Adrenal gland (tissue), 5 donors: Measurements from ENCODE around the gene SOX4.

ENCODE experiments used
- POLR2A ChIP-seq, 2 donors: fragments of 450-650 bp; IDR thresholded peaks; one replicate each; pipeline ENCODE4 v1.6.1; 2017; ENCODE audit warnings: antibody characterized with exemption in 2 of 2, mild to moderate bottlenecking in 2 of 2, moderate library complexity in 1 of 2
- TF ChIP-seq, protein P1 (sequence below), 6 experiments: fragments of 450-650 bp in 4 of 6; fragments of 200-600 bp in 2 of 6; sonication (generic) in 1 of 6; IDR thresholded peaks; 1 replicate in 5 of 6; 2 replicates in 1 of 6; pipeline versions ENCODE4 v1.5.1 to v1.8.0; 2016 to 2021; ENCODE audit warnings: antibody characterized with exemption in 6 of 6, mild to moderate bottlenecking in 2 of 6, moderate library complexity in 1 of 6
- donor health status: DM: no; HTN: no; CAD: no.

DNA sequence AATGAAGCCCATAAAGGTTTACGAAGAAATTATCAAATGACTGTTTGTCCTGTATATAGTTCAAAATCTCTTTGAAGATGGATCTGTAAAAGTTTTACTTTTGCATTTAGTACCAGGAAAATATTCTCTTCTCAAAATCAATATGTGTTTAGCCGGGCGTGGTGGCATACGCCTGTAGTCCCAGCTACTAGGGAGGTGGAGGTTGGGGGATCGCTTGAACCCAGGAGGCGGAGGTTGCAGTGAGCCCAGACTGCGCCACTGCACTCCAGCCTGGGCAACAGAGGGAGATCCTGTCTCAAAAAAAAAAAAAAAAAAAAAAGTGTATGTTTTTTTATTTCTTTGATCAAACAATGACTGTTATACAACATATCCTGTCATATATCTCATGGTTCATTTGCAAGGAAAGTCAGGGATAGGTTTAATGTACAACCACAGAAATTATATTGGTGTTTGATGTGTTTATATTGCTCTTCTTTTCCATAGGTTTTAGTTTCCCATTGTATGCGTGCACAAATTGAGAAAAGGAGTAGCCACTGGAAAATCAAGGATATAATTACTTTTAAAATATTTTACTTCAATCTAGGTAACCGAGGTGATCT is 40.1 kb downstream of the SOX4 start:
- TF ChIP-seq, protein P1, sequence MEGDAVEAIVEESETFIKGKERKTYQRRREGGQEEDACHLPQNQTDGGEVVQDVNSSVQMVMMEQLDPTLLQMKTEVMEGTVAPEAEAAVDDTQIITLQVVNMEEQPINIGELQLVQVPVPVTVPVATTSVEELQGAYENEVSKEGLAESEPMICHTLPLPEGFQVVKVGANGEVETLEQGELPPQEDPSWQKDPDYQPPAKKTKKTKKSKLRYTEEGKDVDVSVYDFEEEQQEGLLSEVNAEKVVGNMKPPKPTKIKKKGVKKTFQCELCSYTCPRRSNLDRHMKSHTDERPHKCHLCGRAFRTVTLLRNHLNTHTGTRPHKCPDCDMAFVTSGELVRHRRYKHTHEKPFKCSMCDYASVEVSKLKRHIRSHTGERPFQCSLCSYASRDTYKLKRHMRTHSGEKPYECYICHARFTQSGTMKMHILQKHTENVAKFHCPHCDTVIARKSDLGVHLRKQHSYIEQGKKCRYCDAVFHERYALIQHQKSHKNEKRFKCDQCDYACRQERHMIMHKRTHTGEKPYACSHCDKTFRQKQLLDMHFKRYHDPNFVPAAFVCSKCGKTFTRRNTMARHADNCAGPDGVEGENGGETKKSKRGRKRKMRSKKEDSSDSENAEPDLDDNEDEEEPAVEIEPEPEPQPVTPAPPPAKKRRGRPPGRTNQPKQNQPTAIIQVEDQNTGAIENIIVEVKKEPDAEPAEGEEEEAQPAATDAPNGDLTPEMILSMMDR (IDR thresholded peaks at IDR 0.05), result no peak
- no peak for TF ChIP-seq POLR2A (IDR thresholded peaks at IDR 0.05)
